HUDEP-2 (cell line): ENCODE data around the gene HMX3.

Source experiments
- DNase-seq, 76 experiments: peaks; one replicate each; lab custom pipeline; 2025; ENCODE audit not compliant: unreplicated experiment in 76 of 76; lab: John Stamatoyannopoulos, UW

The HMX3 gene

GRCh38 chr10:123133541-123134342 lies 2.0 kb upstream of the HMX3 start:
- no peak for DNase-seq

GRCh38 chr10:123134343-123134914 lies 1.3 kb upstream of the HMX3 start:
- DNase-seq, result no peak

- DNase-seq, result peak in 4 of 76 experiments; percentile 10 to 55 (median 29)
Observed at GRCh38 chr10:123134915-123135414, 805 bp upstream of the HMX3 start.

GRCh38 chr10:123136221-123136805 lies 543 bp downstream of the HMX3 start:
- no peak for DNase-seq

- peak in 9 of 76 experiments; percentile 10 to 37 (median 16) for DNase-seq
Observed at GRCh38 chr10:123136806-123137642, 1.3 kb downstream of the HMX3 start.

- no peak for DNase-seq
Observed at GRCh38 chr10:123139165-123139520, 3.4 kb downstream of the HMX3 start.

- peak in 54 of 76 experiments; percentile 5 to 79 (median 40) for DNase-seq
Observed at GRCh38 chr10:123139521-123140163, 3.9 kb downstream of the HMX3 start.

GRCh38 chr10:123140164-123140982 lies 4.6 kb downstream of the HMX3 start:
- no peak for DNase-seq

- DNase-seq, result no peak
Observed at GRCh38 chr10:123140983-123141390, 5.2 kb downstream of the HMX3 start.

- no peak for DNase-seq
Observed at GRCh38 chr10:123141791-123142700, 6.3 kb downstream of the HMX3 start.

GRCh38 chr10:123142701-123143161 lies 7.0 kb downstream of the HMX3 start:
- DNase-seq, result no peak

GRCh38 chr10:123143162-123143824 lies 7.5 kb downstream of the HMX3 start:
- no peak for DNase-seq

GRCh38 chr10:123143825-123144168 lies 8.0 kb downstream of the HMX3 start:
- DNase-seq, result no peak

- DNase-seq, result no peak
Observed at GRCh38 chr10:123144697-123145541, 9.1 kb downstream of the HMX3 start.

GRCh38 chr10:123145542-123146012 lies 9.8 kb downstream of the HMX3 start:
- DNase-seq, result no peak

GRCh38 chr10:123146013-123146893 lies 10.5 kb downstream of the HMX3 start:
- DNase-seq, result no peak
